Left hindlimb (tissue), 1 donor: ENCODE data around the gene NF1.
"Not testable (repeated sequence)": the region's sequence is repeated elsewhere in the genome, so short reads cannot be mapped to it uniquely, and the experiment has no call there.

Experiments used
- DNase-seq: peaks from one replicate; pipeline ENCODE4 v3.0.0-alpha.2; 2018

Gene NF1

GRCh38 chr17:31094600-31095235 lies at the start of gene NF1:
Gene NF1, plus strand, starts transcription at chr17:31094977. Its CDS starts 333 bp downstream, at chr17:31095310.
- peak; percentile 97 for DNase-seq

GRCh38 chr17:31046856-31047425 lies 47.8 kb upstream of the NF1 start:
- DNase-seq, result not testable (repeated sequence)

GRCh38 chr17:31048142-31048541 lies 46.6 kb upstream of the NF1 start:
- no peak for DNase-seq

GRCh38 chr17:31048780-31049179 lies 46.0 kb upstream of the NF1 start:
- DNase-seq, result no peak

- DNase-seq, result no peak
These were observed 43.8 kb upstream of the NF1 start for GRCh38 chr17:31050948-31051347.

GRCh38 chr17:31051506-31051905 lies 43.3 kb upstream of the NF1 start:
- DNase-seq, result no peak

- peak; percentile 83 for DNase-seq
These were observed 42.4 kb upstream of the NF1 start for GRCh38 chr17:31052187-31052889.

GRCh38 chr17:31053071-31053470 lies 41.7 kb upstream of the NF1 start:
- DNase-seq, result no peak

GRCh38 chr17:31054761-31055160 lies 40.0 kb upstream of the NF1 start:
- DNase-seq, result no peak

- no peak for DNase-seq
These were observed 35.8 kb upstream of the NF1 start for GRCh38 chr17:31058976-31059375.

GRCh38 chr17:31060791-31061550 lies 33.8 kb upstream of the NF1 start:
- no peak for DNase-seq

GRCh38 chr17:31061678-31062077 lies 33.1 kb upstream of the NF1 start:
- no peak for DNase-seq

- no peak for DNase-seq
These were observed 32.4 kb upstream of the NF1 start for GRCh38 chr17:31062346-31062745.

GRCh38 chr17:31064707-31065106 lies 30.1 kb upstream of the NF1 start:
- no peak for DNase-seq

GRCh38 chr17:31067691-31068184 lies 27.0 kb upstream of the NF1 start:
- DNase-seq, result no peak

- DNase-seq, result no peak
These were observed 26.5 kb upstream of the NF1 start for GRCh38 chr17:31068291-31068690.

GRCh38 chr17:31072186-31072585 lies 22.6 kb upstream of the NF1 start:
- no peak for DNase-seq

GRCh38 chr17:31073411-31073810 lies 21.4 kb upstream of the NF1 start:
- DNase-seq, result no peak

GRCh38 chr17:31074772-31075555 lies 19.8 kb upstream of the NF1 start:
- DNase-seq, result no peak

GRCh38 chr17:31078290-31078689 lies 16.5 kb upstream of the NF1 start:
- no peak for DNase-seq

GRCh38 chr17:31079731-31080130 lies 15.0 kb upstream of the NF1 start:
- no peak for DNase-seq

GRCh38 chr17:31085563-31085962 lies 9.2 kb upstream of the NF1 start:
- DNase-seq, result no peak

- no peak for DNase-seq
These were observed 5.3 kb upstream of the NF1 start for GRCh38 chr17:31089471-31089870.
